Right lung (tissue), 5 donors: ENCODE data around the gene STK32C. TPM values are rescaled to one million over a fixed set of nuclear protein-coding genes. Genes with fewer than 3 reads are reported as not detected.

Source experiments
- DNase-seq, 2 donors: peaks; one replicate each; pipeline ENCODE4 v3.0.0-alpha.2; 2013
- polyA plus RNA-seq, 5 donors: library from polyadenylated mRNA; unstranded; fragments of 120-200 nt; gene quantifications; one replicate each; pipeline versions ENCODE4 v1.2.1 to v1.2.3, GENCODE V29; 2013; ENCODE audit warnings: inconsistent platforms in 1 of 5, low replicate concordance in 1 of 5; ENCODE audit not compliant: insufficient read length in 5 of 5, insufficient read depth in 1 of 5

Gene STK32C
- polyA plus RNA-seq, 5 donors: 8.6 to 14.1 (median 10.5) TPM

DNA sequence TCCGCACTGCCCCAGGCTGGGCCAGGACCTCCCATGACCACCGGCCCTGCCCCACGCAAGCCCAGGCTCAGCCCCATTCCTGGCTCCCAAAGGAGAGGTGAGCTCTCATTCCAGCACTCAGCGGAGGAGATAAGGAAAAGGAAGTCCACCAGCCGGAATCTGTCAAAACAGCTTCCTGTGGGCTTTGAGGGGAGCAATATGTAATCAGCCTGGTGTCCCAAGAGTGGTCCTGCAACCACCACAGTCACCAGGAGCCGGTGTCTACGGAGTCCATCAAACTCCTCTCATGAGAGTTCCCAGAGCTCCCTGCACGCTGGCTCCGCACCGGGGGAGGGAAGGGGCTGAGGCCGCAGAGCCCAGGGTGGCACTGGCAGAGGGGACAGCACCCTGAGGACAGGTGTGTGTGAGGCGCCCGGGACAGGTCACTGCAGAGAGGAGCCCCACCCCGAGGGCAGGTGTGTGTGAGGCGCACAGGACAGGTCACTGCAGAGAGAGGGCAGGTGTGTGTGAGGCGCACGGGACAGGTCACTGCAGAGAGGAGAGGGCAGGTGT, 57.9 kb downstream of the STK32C start:
- DNase-seq: no peak

DNA sequence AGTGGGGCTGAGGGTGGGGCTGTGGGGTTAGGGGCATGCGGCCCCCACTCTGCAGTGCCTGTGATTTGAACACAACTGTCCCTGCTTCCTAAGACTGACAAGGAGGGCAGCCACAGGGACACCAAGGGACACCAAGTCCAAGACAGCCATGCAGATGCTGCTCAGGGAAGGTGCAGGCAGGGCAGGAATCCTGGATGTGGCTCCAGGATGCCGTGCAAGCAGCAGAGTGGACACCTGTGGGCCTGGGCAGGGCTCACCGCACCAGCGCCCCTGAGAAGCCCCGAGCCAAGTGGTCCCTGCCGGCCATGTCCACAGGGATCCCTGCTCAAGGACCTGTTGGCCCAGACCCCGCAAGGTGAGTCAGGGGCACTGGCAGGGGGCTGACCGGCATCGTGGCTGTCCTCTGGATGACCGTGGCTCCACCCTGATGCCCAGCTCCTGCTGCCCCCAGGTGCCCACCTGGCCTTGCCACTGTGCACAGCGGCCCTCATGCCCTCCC, 58.5 kb downstream of the STK32C start:
- no peak for DNase-seq

DNA sequence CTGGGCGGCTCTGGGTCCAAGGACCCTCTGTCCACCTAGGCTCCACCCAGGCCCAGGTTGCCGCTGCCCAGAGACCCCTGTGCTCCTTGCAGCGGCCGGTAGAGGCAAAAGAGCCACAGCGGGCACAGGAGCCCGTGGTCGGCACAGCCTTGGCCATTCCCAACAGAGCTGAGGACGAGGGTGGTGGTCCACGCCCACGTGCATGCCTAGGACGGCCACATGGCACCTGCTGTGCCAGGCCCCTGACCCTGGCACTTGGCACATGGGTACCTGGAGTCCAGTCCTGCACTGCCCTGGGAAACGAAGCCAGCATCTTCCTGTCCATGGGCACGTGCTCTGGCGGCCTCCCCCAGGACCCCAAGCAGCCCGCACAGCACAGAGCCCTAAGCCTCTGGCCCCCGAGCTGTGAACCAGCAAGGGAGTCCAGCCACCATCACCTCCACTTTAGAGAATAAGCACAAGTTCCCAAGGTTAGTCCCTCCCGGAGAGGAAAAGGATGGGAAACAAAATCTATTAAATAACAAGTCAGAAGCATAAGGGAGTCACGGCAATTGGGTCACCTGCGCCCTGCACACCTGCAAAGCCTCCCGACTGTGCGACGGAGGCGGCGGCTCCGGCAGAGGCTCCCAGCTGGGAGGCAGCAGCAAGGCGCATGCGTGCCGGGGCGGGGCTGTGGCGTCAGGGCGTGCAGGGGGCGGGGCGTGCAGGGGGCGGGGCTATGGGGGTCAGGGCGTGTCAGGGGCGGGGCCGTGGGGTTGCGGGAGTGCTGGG, 59.1 kb downstream of the STK32C start:
- DNase-seq: no peak

DNA sequence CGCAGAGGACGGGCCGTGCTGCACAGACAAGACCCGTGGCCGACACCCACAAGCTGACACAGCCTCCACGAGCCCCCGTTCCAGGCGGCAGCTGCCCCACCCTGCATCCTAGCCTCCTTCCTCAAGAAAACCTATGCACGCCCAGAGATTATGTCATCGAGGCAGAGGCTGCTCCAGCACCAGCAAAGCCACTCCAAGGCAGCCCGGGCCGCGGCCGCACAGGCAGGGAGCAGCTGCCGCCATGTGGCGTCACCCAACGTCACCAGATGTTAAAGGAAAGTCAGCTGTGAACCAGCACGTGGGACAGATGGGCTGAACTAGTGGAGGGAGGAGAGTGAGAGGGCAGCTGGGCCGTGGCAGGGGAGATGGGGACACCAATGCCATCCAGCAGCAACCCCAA, 59.8 kb downstream of the STK32C start:
- DNase-seq: no peak

DNA sequence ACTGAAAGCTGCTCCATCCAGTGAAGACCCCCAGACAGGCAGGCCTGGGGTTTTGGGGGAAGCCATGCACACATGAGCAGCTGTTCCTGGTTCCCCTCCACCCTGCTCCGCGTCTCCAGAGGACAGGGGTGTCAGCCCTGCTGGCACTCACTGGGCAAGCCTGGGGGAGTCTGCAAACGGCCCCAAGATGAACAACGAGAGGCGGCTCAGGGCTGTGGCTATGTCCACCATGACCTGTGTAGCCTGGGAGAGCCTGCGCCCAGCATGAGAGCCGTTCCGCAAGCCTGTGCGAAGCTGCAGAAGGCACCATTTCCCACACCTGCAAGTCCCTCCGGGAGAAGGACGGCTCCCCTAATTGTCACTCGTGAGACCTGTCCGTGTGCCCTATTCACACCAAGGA, 61.5 kb downstream of the STK32C start:
- no peak for DNase-seq

DNA sequence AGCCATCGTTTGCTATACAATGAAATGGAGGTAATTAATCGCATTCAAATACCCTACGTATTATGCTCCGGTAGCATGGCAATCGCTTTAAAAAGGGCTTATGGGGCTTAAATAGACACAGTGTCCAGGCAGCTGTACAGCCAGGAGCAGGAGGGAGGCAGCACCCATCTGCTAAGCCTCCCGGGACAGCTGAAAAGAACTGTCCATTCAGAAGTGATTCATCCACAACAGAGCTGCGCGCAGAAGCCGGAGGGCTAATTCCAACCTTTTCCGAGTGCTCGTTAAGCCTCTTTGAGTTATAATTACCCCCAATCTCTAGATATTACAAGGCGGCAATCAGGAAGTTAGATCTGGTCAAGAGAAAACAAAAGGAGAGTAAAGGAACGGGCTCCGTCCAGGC, 62.7 kb downstream of the STK32C start:
- DNase-seq: no peak

DNA sequence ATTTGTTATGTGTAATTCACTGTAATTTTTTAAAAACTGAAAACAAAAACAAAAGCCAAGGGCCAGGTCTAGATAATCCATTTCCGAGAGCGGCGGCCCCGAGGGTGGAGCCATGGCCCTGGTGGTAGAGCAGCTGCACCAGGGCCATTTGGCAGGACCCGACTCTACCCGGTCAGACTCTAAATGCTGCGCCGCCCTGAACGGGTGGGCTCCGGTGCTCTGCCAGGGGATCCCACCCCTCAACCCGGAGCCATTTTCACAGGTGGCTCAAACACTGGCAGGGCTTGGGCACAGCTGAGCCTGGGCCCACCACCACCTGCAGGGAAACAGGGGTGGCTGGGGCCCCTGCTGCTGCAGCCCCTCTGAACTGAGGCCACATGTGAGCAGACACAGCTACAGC, 64.1 kb downstream of the STK32C start:
- DNase-seq: no peak

DNA sequence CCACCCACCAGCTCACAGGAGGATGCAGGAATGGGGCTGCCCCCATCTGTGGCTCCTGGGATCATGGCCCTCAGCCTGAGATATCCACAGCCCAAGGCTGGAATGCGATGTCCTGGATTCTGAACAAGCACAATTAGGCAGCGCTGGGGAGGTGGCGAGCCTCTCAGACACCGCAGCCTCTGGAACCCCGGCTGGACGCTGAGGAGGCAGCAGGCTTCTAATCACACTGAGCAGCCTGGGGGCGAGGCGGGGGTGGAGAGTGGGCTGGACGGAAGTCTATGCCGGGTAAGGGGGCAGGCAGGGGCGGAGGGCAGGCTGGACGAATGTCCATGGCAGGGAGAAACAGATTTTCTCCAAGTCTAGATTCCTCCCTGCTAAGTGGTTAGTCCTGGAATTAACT, 64.6 kb downstream of the STK32C start:
- DNase-seq: no peak

DNA sequence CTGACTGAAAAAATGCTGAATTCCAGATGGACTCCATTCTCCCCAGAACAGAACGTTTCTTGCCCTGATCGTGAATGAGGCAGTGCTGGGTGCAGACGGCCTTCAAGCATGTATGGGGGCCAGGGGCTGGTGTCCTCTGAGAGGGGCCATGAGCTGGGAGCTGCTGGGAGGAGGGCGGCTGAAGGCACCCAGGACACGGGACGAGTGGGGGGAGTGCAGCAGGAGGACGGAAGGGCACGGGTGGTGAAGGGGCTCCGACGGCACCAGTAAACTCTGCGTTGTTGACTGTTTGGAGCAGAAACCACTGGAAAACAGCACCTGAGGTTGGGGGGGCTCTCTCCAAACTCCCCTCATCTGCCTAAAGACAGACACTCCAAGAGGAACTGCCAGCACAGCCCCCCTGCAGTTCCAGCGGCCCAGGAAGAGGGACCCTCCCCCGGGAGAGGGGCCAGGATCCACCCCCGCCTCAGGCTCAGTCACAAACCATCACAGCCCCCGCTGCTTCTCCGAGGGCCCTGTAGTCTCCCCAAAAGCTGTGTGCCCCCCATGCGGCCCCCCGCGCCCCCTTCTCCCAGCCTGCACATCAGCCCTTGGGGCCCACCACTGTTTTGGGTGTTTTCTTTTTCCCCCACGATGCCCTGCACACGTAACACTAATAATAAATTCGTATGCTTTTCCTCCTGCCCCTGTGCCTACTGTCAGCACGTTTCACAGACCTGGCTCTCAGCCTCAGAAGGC, 65.5 kb downstream of the STK32C start:
- DNase-seq: no peak

DNA sequence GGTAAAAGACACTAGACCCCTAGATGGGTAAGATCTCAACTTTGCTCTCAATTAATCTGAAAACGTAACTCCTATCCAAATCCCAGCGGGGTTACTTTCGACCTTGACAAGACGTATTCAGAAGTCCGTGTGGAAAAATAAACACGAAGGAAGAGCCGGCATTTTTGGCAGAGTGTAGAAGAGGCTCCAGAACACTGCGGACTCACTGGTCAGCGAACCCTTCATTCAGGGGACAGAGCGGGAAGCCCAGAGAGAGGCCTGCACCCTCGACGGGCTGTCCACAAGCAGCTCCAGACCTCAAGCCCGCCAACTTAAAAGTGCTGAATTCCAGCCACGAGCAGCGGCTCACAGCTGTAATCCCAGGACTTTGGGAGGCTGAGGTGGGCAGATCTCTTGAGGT, 66.3 kb downstream of the STK32C start:
- no peak for DNase-seq

DNA sequence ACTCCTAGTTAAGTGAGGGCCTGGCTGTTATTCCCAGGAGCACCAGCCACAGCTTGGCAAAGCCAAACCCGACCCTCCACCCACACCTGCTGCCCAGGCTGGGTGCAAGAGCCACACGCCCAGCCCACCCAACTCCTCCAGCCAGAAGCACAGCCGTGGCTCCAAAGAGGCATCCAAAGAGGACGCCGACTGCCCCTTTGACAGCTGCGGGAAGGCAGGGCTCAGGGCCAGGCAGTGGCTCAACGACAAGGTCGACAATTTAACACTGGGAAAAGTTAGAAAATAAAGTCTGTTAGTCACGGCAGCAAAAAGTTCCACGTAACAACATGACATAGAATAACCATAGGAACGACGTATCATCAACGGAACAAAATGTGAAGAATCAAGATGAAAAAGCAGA, 66.7 kb downstream of the STK32C start:
- no peak for DNase-seq

DNA sequence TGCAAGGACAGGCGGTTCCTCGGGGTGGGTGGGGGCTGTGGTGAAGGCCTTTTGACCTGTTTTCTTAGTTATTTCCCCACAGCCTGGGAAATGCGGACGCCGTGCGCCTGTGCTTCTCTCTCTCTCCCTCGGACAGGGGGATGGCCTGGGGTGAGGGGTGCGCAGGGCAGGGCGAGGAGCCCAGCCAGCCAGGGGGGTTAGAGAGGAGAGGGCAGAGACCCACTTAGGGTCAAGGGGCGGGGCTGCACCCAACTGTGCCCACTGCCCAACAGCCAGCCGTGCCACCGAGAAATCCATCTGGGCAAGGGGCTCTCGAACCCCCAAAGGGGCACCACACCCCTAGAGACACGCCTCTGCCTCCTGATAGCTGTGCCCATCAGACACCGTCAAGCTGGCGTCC, 67.2 kb downstream of the STK32C start:
- DNase-seq: no peak

DNA sequence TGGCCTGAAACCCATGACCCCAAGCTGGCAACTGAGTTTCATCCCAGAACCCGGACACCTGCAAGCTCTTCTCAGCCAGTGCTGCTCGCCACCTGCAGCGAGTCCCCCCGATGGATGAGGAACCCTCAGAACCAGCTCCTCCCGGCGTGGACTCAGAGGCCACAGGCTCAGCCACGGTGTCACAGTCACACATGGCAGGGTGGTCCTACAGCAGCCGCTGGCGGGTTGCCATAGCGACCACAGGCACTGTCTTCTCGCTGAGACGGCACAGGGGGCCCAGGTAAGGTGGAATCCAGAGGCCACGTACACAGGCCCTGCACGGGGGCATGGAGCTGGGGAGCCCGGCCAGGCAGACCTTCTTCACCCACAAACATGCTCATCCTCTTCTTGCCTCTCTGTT, 67.6 kb downstream of the STK32C start:
- no peak for DNase-seq

DNA sequence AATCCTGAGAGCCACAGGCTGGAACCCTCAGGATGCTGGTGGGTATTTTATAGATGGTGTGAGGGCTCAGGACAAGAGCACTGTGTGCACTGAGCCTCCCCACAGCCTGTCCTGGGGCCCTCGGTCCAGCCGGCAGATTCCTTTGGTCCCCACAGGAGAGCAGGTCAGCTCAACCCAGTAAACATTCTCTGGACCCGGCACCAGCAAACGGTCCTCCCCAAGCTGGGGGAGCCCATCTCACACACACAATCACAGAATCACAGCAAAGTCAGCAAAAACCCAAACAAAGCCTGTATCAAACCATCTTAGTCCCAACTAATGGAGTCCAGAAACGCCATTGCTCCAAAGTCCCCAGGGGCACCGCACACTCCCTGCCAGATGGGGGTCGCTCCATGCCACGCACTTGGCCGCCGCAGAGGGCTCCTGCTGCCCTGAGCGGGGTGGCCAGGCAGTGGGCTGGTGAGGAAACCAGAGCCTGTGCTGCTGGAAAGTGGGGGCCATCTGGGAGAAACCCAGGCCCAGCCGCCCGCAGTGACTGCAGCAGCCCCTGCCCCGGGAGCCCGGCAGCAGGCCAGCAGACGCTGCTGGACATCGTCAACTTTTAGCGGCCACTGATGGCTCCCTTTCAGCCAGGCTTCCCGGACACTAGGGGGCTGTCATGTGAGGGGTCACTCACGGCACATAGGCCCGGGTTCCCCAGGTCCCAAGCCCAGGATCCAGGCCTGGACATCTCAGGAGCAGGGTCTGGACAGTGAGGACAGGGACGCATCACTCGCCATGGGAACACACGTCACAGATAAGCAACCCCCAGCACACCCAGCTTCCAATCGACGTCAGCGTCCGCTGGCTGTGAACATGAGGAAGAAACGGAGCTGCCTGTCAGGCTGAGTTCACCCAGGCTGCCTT, 68.4 kb downstream of the STK32C start:
- no peak for DNase-seq

DNA sequence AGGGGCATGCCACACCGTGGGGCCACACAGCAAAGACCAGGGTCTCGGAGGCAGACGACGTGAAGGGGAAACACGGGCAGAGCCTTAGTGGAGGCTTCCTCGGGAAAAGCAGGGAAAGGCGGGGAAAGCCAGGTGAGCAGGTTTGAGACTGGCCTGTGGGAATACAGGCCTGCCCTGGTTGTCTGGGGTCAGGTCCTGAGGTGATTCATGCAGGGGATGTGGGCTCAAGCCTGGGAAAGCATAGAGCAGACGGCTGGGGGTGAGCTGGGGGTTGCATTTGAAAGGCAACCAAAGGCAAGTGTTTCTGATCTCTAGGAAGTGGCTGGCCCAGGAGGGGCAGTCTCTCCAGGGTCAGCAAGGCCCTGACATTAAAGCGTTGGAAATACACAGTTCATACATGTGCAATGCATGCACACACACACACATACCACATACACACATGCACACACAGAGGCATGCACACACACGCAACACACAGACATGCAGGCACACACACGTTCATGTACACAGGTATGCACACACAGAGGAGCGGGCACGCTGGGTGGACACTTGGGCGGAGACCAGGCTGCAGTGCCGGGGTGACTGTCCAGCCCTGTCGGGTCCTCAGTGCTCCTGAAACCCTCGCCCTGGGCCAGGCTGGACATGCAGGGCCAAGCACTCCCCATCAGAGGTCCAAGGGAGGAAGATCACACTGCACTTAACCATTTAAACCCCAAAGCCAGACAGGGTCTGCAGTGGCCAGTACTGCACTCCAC, 69.2 kb downstream of the STK32C start:
- no peak for DNase-seq

DNA sequence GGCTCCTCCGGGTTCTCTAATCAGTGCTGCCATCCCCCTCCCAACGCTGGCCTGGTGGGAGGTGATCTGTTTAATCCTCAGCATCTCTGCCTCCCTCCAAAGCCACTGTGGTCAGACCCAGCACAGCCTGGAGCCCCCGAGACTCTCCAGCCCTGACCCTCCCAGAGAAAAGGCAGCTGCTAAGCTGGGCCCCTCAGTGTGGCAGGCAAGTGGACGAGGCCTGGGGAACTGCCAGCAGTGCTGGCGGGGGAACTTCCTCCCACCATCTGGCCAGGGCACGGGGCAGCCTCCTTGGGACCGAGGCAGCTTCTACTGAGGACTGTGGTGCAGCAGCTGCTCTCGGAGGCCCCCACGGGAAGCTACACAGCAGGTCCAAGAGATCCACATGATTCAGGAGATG, 69.9 kb downstream of the STK32C start:
- DNase-seq: no peak

DNA sequence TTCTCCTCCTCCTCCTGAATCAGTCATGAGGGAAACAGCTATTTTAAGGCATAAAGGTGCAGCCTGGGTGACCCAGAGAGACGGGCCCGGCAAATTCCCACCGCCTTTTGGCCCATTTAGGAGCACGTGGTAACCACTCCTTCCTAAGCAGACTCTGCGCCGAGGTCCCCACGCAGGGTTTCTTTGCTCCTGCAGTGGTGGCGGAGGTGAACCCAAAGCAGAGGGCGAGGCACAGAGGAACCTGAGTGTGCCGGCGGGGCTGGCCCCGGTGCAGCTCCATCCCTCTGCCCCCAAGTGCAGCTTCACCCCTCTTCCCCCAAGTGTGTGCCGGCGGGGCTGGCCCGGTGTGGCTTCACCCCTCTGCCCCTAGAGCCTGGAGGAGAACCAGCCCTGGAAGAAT, 70.4 kb downstream of the STK32C start:
- DNase-seq: no peak

DNA sequence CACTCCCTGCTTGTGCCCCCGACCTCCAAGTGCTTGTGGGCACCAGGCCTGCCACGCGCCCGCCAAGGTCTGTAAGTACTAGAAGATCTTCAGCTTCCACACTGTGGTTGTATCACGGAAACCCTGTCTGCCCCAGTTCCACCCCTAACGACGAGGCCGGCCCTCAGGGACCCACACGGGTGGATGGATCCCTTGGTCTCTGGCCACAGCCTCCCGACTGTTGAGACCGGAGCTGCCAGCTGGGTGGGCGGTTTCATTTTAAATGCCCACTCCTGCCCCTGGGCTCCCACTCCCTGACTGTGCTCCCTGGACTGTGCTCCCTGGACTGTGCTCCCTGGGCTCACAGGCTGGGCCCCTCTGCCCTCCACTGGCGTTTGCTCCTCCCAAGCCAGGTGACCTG, 70.9 kb downstream of the STK32C start:
- DNase-seq: no peak

DNA sequence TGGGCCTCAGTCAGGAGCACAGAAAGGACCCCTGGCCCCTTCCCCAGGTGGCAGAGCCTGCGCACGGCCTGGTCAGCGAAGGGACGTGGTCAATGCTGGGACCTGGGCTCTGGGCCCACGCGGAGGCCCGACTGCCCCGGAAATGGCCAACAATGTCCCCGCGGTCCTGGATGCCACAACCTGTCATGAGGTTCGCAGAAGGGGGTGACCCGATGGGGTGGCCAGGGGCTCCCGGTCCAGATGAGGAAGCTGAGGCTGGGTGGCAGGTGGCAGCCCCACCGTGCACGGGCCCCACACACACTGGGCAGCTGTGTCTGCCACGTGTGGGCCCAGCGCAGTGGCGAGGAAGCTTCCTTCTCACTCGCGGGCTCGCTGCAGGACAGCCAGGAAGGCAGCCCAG, 71.6 kb downstream of the STK32C start:
- DNase-seq: no peak

DNA sequence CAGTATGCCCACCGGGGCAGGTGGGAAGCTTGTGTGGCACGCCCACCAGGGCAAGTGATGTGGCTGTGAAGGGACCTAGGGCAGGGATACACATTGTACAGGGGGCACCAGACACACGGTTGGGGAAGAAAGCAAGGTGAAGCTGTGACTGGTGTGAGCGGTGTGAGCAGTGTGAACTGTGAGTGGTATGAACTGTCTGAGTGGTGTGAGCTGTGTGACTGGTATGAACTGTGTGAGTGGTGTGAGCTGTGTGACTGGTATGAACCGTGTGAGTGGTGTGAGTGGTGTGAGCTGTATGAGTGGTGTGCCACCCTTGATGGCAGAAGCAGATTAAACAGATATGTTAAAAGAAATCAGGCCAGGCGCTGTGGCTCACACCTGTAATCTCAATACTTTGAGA, 72.9 kb downstream of the STK32C start:
- DNase-seq: no peak

DNA sequence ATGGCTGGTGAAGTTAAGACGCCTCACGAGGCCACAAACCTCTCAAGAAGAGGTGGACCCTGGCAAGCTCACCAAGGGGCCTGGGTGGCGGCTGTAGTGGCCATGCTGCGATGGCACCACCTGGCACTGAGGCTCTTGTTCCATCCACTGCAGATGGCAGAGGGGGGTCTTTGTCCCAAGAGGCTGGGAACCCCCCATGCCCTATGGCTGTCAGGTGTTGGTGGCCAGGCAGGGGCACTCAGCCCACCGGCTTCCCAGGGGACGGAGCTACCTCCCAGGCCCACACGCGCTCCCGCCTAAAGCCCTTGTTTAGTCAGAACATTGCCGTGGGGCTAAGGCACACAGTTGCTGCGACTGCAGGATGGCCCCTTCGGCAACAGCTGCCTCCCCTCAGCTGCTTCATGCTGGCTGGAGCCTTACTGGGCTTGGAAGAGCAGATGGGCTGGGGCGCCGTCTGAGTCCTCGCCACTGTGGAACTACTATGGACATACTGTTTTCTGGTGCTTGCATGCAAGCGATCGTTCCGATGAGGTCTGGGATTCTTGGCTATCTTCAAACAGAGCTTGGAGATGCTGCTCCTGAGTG, 74.2 kb downstream of the STK32C start:
- no peak for DNase-seq
